HG03159 (cell line): ENCODE measurements around the gene DZIP1L.
A peak's percentile ranks its signal among the peaks of the same experiment; 100 is the strongest.

Experiments used
- ATAC-seq: cut with Tn5 transposase; IDR thresholded peaks from one replicate; pipeline ENCODE4 v1.9.1; 2021; ENCODE audit warnings: mild to moderate bottlenecking, moderate library complexity; ENCODE audit not compliant: unreplicated experiment

DZIP1L gene

DNA sequence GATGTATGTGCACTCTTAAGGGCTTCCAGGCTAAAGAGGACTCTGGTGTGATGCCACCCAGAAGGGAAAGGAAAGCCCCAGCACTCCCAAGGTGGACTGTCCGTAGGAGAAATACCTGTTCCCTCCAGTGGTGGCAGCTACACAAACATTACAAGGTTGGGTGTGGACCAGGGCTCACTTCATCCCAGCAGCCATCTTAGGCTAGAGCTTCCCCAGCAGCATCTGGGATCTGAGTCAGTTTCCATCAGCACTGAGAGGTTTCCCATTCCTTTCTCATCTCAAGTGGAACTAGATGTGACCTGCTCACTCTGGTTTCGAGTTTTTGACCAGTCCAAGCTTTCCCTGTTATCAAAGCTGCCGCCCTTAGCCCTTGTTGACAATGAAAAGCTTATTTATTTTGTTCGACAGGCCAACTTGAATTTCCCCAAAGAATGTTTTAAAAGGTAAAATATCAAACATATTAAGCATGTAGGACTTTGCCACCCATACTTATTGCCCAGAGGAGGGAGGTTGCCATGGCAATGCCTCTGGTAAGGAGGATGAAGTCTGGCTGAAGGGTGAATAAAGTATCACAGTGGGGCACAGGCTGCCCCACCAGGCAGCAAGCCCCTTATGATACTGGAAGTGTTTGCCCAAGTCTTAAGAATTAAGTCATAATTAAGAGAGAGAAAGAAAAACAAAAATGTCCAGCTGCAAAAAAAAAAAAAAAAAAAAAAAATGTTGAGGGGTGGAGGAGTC is 76.5 kb downstream of the DZIP1L start:
- ATAC-seq = no peak

DNA sequence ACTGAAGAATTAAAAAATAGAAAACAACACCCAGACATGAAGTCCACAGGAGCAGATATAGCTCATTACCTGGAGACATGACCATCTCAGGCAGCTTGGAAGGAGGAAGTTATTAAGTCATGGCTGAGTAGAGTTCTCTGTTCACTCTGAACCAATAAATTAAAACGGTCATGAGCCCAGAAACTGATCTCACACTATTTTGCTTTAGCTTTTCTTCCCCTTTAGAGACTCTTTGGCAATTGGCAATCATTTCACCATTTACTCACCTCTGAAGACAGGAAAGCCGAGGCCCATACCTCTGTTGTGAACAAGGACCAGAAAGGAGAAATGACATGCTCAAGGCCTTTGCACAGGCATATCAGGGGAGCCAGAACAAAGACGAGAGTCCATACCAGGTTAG is 78.8 kb downstream of the DZIP1L start:
- ATAC-seq = peak; percentile 55

DNA sequence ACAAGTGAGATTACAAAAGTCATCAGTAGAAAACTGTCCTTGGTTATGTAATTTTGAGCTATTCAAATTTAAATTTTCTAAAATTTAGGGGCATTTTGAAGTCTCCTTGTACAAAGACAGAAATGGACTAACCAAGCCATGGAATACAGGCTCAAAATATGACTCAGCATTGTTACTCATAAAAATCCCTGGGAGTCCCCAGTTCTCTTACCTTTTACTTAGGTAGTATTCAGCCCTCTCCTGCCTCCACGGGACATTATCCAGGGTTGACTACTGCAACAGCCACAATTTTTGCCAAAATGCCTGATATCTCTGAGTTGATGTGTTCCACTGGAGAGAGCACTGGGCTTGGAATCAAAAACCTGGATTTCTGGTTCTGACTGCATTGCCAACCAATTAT is 80.5 kb downstream of the DZIP1L start:
- no peak for ATAC-seq

DNA sequence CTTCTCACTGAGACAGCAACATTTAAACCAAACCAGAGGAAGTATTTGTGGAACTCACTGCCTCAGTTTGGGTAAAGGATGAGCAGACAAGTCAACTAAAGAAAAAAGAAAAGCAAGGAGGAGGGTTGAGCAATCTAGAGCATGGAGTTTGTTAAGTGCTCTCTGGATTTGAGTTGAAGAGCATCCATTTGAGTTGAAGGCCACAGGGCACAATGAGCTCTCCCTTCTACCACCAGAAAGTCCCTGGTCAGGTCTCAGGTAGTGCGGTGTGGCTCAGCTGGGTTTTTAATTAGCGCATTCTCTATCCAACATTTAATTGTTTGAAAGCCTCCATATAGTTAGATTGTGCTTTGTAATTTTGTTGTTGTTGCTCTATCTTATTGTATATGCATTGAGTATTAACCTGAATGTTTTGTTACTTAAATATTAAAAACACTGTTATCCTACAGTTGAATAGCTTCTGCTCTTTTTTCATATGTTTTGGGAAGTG is 82.2 kb downstream of the DZIP1L start:
- no peak for ATAC-seq

DNA sequence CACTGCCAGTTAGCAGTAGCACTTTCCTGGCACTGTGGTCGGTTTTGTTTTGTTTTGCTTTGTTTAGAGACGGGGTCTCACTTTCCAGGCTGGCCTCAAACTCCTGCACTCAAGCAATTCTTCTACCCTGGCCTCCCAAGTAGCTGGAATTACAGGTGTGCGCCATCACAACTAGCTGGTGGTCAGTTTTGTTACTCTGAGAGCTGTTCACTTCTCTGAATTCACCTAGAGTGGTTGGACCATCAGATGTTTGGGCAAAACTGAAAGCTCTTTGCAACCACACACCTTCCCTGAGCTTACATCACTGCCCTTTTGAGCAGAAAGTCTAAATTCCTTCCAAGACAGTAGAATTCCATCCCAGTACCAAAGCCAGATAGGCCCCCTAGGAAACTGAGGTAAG is 82.8 kb downstream of the DZIP1L start:
- ATAC-seq = no peak

DNA sequence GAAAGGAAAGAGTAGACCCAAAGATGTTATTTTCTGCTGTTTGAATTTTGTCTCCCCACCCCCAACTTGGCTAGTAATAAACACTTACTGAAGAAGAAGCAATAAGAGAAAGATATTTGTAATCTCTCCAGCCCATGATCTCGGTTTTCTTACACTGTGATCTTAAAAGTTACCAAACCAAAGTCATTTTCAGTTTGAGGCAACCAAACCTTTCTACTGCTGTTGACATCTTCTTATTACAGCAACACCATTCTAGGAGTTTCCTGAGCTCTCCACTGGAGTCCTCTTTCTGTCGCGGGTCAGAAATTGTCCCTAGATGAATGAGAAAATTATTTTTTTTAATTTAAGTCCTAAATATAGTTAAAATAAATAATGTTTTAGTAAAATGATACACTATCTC is 83.9 kb downstream of the DZIP1L start:
- ATAC-seq = no peak

DNA sequence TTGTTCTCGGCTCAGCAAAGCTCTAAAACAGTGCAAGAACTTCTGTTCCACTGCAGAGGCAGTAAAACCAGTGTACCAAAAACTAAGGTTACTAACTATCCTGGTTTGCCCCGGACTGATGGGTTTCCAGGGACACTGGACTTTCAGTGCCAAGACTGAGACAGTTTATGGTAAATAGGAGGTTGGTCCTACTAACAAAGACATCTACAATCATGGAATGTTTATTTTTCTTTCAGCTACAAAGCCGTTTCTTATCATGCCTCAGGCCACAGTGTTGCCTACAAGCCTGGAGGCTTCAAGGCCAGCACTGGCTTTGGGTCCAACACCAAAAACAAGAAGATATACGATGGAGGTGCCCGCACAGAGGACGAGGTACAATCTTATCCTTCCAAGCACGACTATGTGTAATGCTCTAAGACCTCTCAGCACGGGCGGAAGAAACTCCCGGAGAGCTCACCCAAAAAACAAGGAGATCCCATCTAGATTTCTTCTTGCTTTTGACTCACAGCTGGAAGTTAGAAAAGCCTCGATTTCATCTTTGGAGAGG is 84.6 kb downstream of the DZIP1L start:
- ATAC-seq = no peak

DNA sequence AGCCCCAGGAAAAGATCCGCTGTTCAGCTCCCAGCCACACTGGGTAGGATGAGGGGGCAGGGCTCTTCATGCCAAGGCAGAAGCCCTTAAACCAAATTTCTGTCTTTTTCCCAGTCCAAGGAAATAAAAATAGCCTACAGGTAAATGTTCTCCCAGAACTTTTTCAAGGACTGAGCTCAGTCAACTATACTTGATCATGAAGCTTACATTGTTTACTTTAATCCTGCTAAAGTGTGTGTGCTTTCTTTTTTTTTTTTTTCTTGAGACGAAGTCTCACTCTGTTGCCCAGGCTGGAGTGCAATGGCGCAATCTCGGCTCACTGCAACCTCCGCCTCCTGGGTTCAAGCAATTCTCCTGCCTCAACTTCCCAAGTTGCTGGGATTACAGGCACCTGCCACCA is 87.6 kb downstream of the DZIP1L start:
- ATAC-seq = no peak

DNA sequence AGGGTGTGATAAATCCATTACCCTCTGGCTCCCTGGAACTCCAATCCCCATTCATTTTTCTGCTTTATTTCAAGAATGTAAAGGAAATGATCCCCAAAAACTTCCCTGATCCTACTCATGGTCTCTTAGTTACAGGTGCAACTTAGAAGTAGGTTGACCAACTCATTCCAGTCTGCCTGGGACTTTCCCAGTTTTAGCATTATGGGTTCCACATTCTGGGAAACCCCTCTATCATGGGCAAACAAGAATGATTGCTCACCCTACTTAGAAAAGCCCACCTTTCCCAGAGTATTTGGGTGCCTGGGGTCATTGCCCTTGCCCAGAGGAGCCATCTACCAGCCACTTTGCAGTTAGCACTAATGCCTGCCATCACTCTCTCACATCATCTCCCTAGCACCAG is 89.9 kb downstream of the DZIP1L start:
- no peak for ATAC-seq

DNA sequence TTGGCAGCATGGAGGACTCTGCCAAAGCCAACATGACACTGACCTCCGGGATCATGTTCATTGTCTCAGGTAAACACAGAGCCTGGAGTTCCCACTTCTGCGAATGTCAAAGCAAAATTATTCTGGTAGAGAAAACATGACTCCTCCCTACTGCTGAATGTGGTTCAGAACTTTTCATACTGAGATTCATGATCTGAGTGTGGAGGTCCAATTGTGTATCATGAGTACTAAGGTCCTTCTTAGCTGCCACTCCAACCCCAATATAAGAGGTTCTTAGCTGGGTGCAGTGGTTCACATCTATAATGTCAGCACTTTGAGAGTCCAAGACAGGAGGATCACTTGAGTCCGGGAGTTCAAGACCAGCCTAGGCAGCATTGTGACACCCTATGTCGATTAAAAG is 91.7 kb downstream of the DZIP1L start:
- ATAC-seq = no peak

DNA sequence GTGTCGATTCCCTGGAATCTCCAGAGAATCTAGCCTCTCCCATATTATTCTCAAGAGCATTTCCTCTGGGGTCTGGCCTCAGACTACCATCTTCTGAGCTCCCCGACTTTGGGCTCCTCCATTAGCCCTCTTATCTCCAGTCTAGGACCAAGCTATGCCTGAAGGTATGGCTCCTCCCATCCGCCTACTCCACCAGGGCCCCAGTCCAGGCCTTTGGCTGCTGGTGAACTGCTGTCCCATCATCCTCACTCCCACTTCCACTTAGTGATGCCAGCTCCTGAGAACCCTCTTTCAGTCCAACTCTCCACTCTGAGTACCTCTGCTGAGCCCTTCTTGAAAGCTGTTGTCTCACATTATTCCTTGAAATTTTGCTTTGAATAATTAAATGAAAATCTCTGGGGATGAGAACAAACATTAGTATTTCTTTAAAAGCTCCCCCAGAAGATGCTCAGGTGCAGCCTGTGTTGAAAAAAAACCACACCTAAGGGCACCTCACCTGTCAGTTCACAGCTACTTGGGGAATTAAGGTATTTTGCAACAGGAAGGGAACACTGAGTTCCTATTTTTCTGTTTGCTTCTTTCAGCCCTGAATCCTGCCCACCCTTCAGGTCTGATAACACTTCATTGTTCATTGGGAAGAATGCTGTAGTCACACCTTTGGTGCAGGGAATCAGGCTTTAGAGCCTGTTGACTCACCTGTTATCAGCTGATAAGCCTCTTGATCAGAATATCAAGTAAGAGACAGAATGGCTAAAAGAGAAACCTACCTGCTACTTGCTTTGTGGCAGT is 95.9 kb downstream of the DZIP1L start:
- no peak for ATAC-seq

DNA sequence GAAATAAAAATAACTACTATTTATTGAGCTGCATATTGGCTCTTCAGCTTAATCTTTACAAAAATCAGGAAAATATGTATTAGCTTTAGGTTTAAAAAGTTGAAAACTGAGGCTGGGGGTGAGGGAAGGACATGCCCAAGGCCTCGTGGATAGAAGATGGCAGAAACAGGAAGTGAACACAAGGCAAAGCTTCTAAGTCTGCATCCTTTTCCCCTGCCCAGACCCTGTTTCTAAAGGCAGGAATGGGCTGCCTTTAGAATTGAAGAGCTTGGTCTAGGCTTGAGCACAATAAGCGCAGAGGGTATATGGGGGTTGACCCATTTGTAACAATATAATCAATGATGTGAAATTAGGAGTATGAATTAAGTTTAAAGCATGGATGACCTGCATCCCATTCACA is 99.3 kb downstream of the DZIP1L start:
- ATAC-seq = no peak

DNA sequence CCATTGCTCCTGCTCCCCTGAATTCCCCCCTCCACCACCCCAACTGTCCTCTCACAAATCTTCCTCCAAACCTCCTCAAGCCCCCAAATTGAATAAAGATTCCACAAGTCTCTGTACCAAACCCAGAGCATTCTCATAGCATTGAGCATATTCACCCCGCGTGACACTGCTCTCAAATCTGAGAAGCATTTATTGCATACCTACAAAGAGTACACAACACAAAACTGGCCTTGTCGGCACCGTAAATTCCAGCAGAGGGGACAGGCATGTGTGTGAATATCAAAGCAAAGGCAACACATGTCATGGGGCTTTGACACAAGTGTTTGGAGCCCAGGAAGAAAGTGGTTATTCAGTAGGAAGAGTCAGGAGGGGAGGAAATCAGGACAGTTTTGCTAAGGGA is 102.9 kb downstream of the DZIP1L start:
- ATAC-seq = no peak
